DOHH2 (cell line): ENCODE data around the gene TRIM59.
"Not testable (repeated sequence)": the region's sequence is repeated elsewhere in the genome, so short reads cannot be mapped to it uniquely, and the experiment has no call there.

Experiments used
- H3F3A ChIP-seq: fragments of 200-600 bp; sonication (generic), shearing (Covaris generic); 2 replicates; pipeline ENCODE4 v1.6.0; 2016; ENCODE audit warnings: antibody characterized with exemption, mild to moderate bottlenecking; ENCODE audit not compliant: control insufficient read depth, insufficient read depth
- H3K27ac ChIP-seq: fragments of 200-600 bp; sonication (generic); 2 replicates; pipeline ENCODE4 v1.5.1; 2014; ENCODE audit warnings: low read depth, mild to moderate bottlenecking, low read length, moderate library complexity
- H3K27me3 ChIP-seq: fragments of 200-600 bp; sonication (generic); 2 replicates; pipeline ENCODE4 v1.6.1; 2014; ENCODE audit warnings: mild to moderate bottlenecking, low read length, mixed read lengths; ENCODE audit not compliant: control insufficient read depth
- H3K36me3 ChIP-seq: fragments of 200-600 bp; sonication (generic); 2 replicates; pipeline ENCODE4 v1.6.1; 2014; ENCODE audit warnings: mild to moderate bottlenecking, low read length, moderate library complexity, mixed read lengths; ENCODE audit not compliant: control insufficient read depth
- H3K4me1 ChIP-seq: fragments of 200-600 bp; sonication (generic); 2 replicates; pipeline ENCODE4 v1.6.1; 2014; ENCODE audit warnings: mild to moderate bottlenecking, low read length, mixed read lengths; ENCODE audit not compliant: control insufficient read depth
- H3K4me2 ChIP-seq: fragments of 200-600 bp; sonication (generic); 2 replicates; pipeline ENCODE4 v1.6.0; 2014; ENCODE audit warnings: mild to moderate bottlenecking, low read length, moderate library complexity
- H3K4me3 ChIP-seq: fragments of 200-600 bp; sonication (generic); 2 replicates; pipeline ENCODE4 v1.5.1; 2014; ENCODE audit warnings: mild to moderate bottlenecking, low read length, mixed read lengths
- H3K79me2 ChIP-seq: fragments of 200-600 bp; sonication (generic); 2 replicates; pipeline ENCODE4 v1.6.1; 2014; ENCODE audit warnings: mild to moderate bottlenecking, low read length, mixed read lengths; ENCODE audit not compliant: control insufficient read depth
- H3K9me2 ChIP-seq: fragments of 200-600 bp; sonication (generic); replicated peaks from 2 replicates; pipeline ENCODE4 v1.6.1; 2014; ENCODE audit warnings: mild to moderate bottlenecking, low read length, mixed read lengths; ENCODE audit not compliant: control insufficient read depth
- H3K9me3 ChIP-seq: fragments of 200-600 bp; sonication (generic); 2 replicates; pipeline ENCODE4 v1.6.1; 2014; ENCODE audit warnings: antibody characterized with exemption, low read length, mixed read lengths; ENCODE audit not compliant: control insufficient read depth, insufficient read depth
- H4K20me1 ChIP-seq: fragments of 200-600 bp; sonication (generic); 2 replicates; pipeline ENCODE4 v1.6.0; 2014; ENCODE audit warnings: low read depth, mild to moderate bottlenecking, antibody characterized with exemption, low read length, moderate library complexity; ENCODE audit not compliant: control insufficient read depth, insufficient read depth
- CTCF ChIP-seq: fragments of 200-600 bp; sonication (generic); IDR thresholded peaks from one replicate; pipeline ENCODE4 v1.5.1; 2014; ENCODE audit warnings: antibody characterized with exemption, mild to moderate bottlenecking, low read depth, low read length; ENCODE audit not compliant: poor library complexity, severe bottlenecking
- EZH2phosphoT487 ChIP-seq: fragments of 200-600 bp; sonication (generic); IDR thresholded peaks from 2 replicates; pipeline ENCODE4 v1.6.1; 2017; ENCODE audit warnings: borderline replicate concordance, mild to moderate bottlenecking, antibody characterized with exemption, low read length, moderate library complexity, mixed read lengths

Gene TRIM59

GRCh38 chr3:160455846-160456245 lies 6.3 kb upstream of the TRIM59 start:
- Histone ChIP-seq H3K4me1 (peaks cover 19% of the 10 kb centered on the region), H3K27me3 (no peaks in the 10 kb centered on the region), H3K9me3 (no peaks in the 10 kb centered on the region), H3F3A (no peaks in the 10 kb centered on the region; the same call in 1 of the 2 replicates), H3K36me3 (no peaks in the 10 kb centered on the region), H3K79me2 (peaks cover under 1% of the 10 kb centered on the region), H4K20me1 (no peaks in the 10 kb centered on the region), H3K27ac (no peak overlapping the region), H3K4me2 (no peak overlapping the region), H3K4me3 (no peak overlapping the region), H3K9me2 (no peaks in the 10 kb centered on the region)
- no peak for TF ChIP-seq EZH2phosphoT487

GRCh38 chr3:160454995-160455394 lies 5.4 kb upstream of the TRIM59 start:
- Histone ChIP-seq H3K9me2 (no peaks in the 10 kb centered on the region), H3K27ac (no peak overlapping the region), H3K4me2 (no peak overlapping the region), H3K79me2 (peaks cover 8% of the 10 kb centered on the region), H3F3A (peaks cover 3% of the 10 kb centered on the region; the same call in 1 of the 2 replicates), H3K36me3 (peaks cover 7% of the 10 kb centered on the region), H3K4me3 (no peak overlapping the region), H4K20me1 (no peaks in the 10 kb centered on the region), H3K27me3 (no peaks in the 10 kb centered on the region), H3K4me1 (peaks cover 27% of the 10 kb centered on the region), H3K9me3 (no peaks in the 10 kb centered on the region)
- TF ChIP-seq EZH2phosphoT487: no peak
- TF ChIP-seq CTCF: no peak

- H3K9me3 ChIP-seq, H3K27me3 ChIP-seq, H4K20me1 ChIP-seq, H3K9me2 ChIP-seq, H3K27ac ChIP-seq, H3K4me2 ChIP-seq, H3F3A ChIP-seq, H3K4me3 ChIP-seq: not testable (repeated sequence)
- Histone ChIP-seq H3K36me3 (peaks cover 29% of the 10 kb centered on the region), H3K4me1 (peaks cover 39% of the 10 kb centered on the region), H3K79me2 (peaks cover 31% of the 10 kb centered on the region)
These were observed 2.7 kb upstream of the TRIM59 start for GRCh38 chr3:160452251-160452650.

- Histone ChIP-seq H3K27me3 (no peaks in the 10 kb centered on the region), H3K4me3 (no peak overlapping the region), H4K20me1 (no peaks in the 10 kb centered on the region; the same call in 1 of the 2 replicates), H3F3A (peaks cover 3% of the 10 kb centered on the region; the same call in 1 of the 2 replicates), H3K4me2 (no peak overlapping the region), H3K27ac (no peak overlapping the region), H3K4me1 (peaks cover 45% of the 10 kb centered on the region), H3K9me3 (no peaks in the 10 kb centered on the region), H3K79me2 (peaks cover 38% of the 10 kb centered on the region), H3K9me2 (no peaks in the 10 kb centered on the region), H3K36me3 (peaks cover 36% of the 10 kb centered on the region)
- TF ChIP-seq CTCF (no peak), EZH2phosphoT487 (no peak)
These were observed 2.0 kb upstream of the TRIM59 start for GRCh38 chr3:160451602-160452001.
